ENCODE data around the gene POLR3H.
"Not testable (repeated sequence)": the region's sequence is repeated elsewhere in the genome, so short reads cannot be mapped to it uniquely, and the experiment has no call there.

Gene POLR3H

GRCh38 chr22:41578818-41579217, 34.5 kb upstream of the POLR3H start:
- Histone ChIP-seq H3K36me3 (ENCODE audit: control insufficient read depth in 5 of 5, insufficient read depth in 5 of 5, low read length in 5 of 5) (peaks cover 0 to 72% (median 62%) of the 10 kb centered on the region in 5 donors), H3K27me3 (ENCODE audit: control insufficient read depth in 5 of 5, insufficient read depth in 4 of 5, low read length in 5 of 5) (no peaks in the 10 kb centered on the region), H3K27ac (ENCODE audit: low read depth, low read length) (no peak overlapping the region), H3K4me3 (ENCODE audit: low read depth in 1 of 5, low read length in 5 of 5) (no peak overlapping the region), H3K4me1 (ENCODE audit: control insufficient read depth in 5 of 5, insufficient read depth in 5 of 5, low read length in 5 of 5) (peaks cover 5 to 31% (median 21%) of the 10 kb centered on the region in 5 donors), H3K9me3 (ENCODE audit: control insufficient read depth in 5 of 5, low read length in 5 of 5) (no peaks in the 10 kb centered on the region), H3K9ac (ENCODE audit: low read length in 5 of 5) (no peak overlapping the region)

GRCh38 chr22:41578114-41578513, 33.8 kb upstream of the POLR3H start:
- H3K9ac ChIP-seq (ENCODE audit: low read length in 5 of 5): no peak overlapping the region
- no peaks in the 10 kb centered on the region for H3K9me3 ChIP-seq (ENCODE audit: control insufficient read depth in 5 of 5, low read length in 5 of 5)
- peaks cover 0 to 65% (median 56%) of the 10 kb centered on the region in 5 donors for H3K36me3 ChIP-seq (ENCODE audit: control insufficient read depth in 5 of 5, insufficient read depth in 5 of 5, low read length in 5 of 5)
- H3K4me3 ChIP-seq (ENCODE audit: low read depth in 1 of 5, low read length in 5 of 5): no peak overlapping the region
- no peak overlapping the region for H3K27ac ChIP-seq (ENCODE audit: low read depth, low read length)
- no peaks in the 10 kb centered on the region for H3K27me3 ChIP-seq (ENCODE audit: control insufficient read depth in 5 of 5, insufficient read depth in 4 of 5, low read length in 5 of 5)
- peaks cover 5 to 31% (median 22%) of the 10 kb centered on the region in 5 donors for H3K4me1 ChIP-seq (ENCODE audit: control insufficient read depth in 5 of 5, insufficient read depth in 5 of 5, low read length in 5 of 5)

GRCh38 chr22:41576877-41577276, 32.6 kb upstream of the POLR3H start:
- H3K9ac ChIP-seq (ENCODE audit: low read length in 5 of 5): no peak overlapping the region
- no peaks in the 10 kb centered on the region for H3K9me3 ChIP-seq (ENCODE audit: control insufficient read depth in 5 of 5, low read length in 5 of 5)
- peaks cover 5 to 31% (median 22%) of the 10 kb centered on the region in 5 donors for H3K4me1 ChIP-seq (ENCODE audit: control insufficient read depth in 5 of 5, insufficient read depth in 5 of 5, low read length in 5 of 5)
- H3K27me3 ChIP-seq (ENCODE audit: control insufficient read depth in 5 of 5, insufficient read depth in 4 of 5, low read length in 5 of 5): no peaks in the 10 kb centered on the region
- H3K36me3 ChIP-seq (ENCODE audit: control insufficient read depth in 5 of 5, insufficient read depth in 5 of 5, low read length in 5 of 5): peaks cover 0 to 53% (median 45%) of the 10 kb centered on the region in 5 donors
- H3K27ac ChIP-seq (ENCODE audit: low read depth, low read length): no peak overlapping the region
- H3K4me3 ChIP-seq (ENCODE audit: low read depth in 1 of 5, low read length in 5 of 5): no peak overlapping the region

- no peak overlapping the region for H3K4me3 ChIP-seq (ENCODE audit: low read depth in 1 of 5, low read length in 5 of 5)
- H3K36me3 ChIP-seq (ENCODE audit: control insufficient read depth in 5 of 5, insufficient read depth in 5 of 5, low read length in 5 of 5): peaks cover 0 to 47% (median 41%) of the 10 kb centered on the region in 5 donors
- H3K27ac ChIP-seq (ENCODE audit: low read depth, low read length): peak overlapping the region; percentile 30
- H3K9ac ChIP-seq (ENCODE audit: low read length in 5 of 5): no peak overlapping the region
- H3K4me1 ChIP-seq (ENCODE audit: control insufficient read depth in 5 of 5, insufficient read depth in 5 of 5, low read length in 5 of 5): peaks cover 5 to 31% (median 22%) of the 10 kb centered on the region in 5 donors
- no peaks in the 10 kb centered on the region for H3K9me3 ChIP-seq (ENCODE audit: control insufficient read depth in 5 of 5, low read length in 5 of 5)
- H3K27me3 ChIP-seq (ENCODE audit: control insufficient read depth in 5 of 5, insufficient read depth in 4 of 5, low read length in 5 of 5): no peaks in the 10 kb centered on the region
Observed at GRCh38 chr22:41575533-41575932, 31.3 kb upstream of the POLR3H start.

GRCh38 chr22:41574847-41575381, 30.6 kb upstream of the POLR3H start:
- Histone ChIP-seq H3K27me3 (ENCODE audit: control insufficient read depth in 5 of 5, insufficient read depth in 4 of 5, low read length in 5 of 5) (no peaks in the 10 kb centered on the region), H3K4me3 (ENCODE audit: low read depth in 1 of 5, low read length in 5 of 5) (peak overlapping the region in 4 of 5 donors; percentile 27 to 49 (median 36)), H3K9ac (ENCODE audit: low read length in 5 of 5) (peak overlapping the region in 2 of 5 donors; percentile 33 to 68), H3K36me3 (ENCODE audit: control insufficient read depth in 5 of 5, insufficient read depth in 5 of 5, low read length in 5 of 5) (peaks cover 0 to 41% (median 36%) of the 10 kb centered on the region in 5 donors), H3K4me1 (ENCODE audit: control insufficient read depth in 5 of 5, insufficient read depth in 5 of 5, low read length in 5 of 5) (peaks cover 5 to 31% (median 22%) of the 10 kb centered on the region in 5 donors), H3K27ac (ENCODE audit: low read depth, low read length) (peak overlapping the region; percentile 37), H3K9me3 (ENCODE audit: control insufficient read depth in 5 of 5, low read length in 5 of 5) (no peaks in the 10 kb centered on the region)

- Histone ChIP-seq H3K4me1 (ENCODE audit: control insufficient read depth in 5 of 5, insufficient read depth in 5 of 5, low read length in 5 of 5) (peaks cover 5 to 31% (median 22%) of the 10 kb centered on the region in 5 donors), H3K36me3 (ENCODE audit: control insufficient read depth in 5 of 5, insufficient read depth in 5 of 5, low read length in 5 of 5) (peaks cover 0 to 29% (median 25%) of the 10 kb centered on the region in 5 donors), H3K4me3 (ENCODE audit: low read depth in 1 of 5, low read length in 5 of 5) (no peak overlapping the region), H3K27me3 (ENCODE audit: control insufficient read depth in 5 of 5, insufficient read depth in 4 of 5, low read length in 5 of 5) (no peaks in the 10 kb centered on the region), H3K9me3 (ENCODE audit: control insufficient read depth in 5 of 5, low read length in 5 of 5) (no peaks in the 10 kb centered on the region), H3K9ac (ENCODE audit: low read length in 5 of 5) (no peak overlapping the region), H3K27ac (ENCODE audit: low read depth, low read length) (no peak overlapping the region)
Observed at GRCh38 chr22:41573677-41574076, 29.4 kb upstream of the POLR3H start.

- Histone ChIP-seq H3K4me1 (ENCODE audit: control insufficient read depth in 5 of 5, insufficient read depth in 5 of 5, low read length in 5 of 5) (peaks cover 5 to 32% (median 22%) of the 10 kb centered on the region in 5 donors), H3K36me3 (ENCODE audit: control insufficient read depth in 5 of 5, insufficient read depth in 5 of 5, low read length in 5 of 5) (peaks cover 0 to 15% (median 13%) of the 10 kb centered on the region in 5 donors)
- H3K4me3 ChIP-seq (ENCODE audit: low read depth in 1 of 5, low read length in 5 of 5); H3K27ac ChIP-seq (ENCODE audit: low read depth, low read length); H3K27me3 ChIP-seq (ENCODE audit: control insufficient read depth in 5 of 5, insufficient read depth in 4 of 5, low read length in 5 of 5); H3K9ac ChIP-seq (ENCODE audit: low read length in 5 of 5); H3K9me3 ChIP-seq (ENCODE audit: control insufficient read depth in 5 of 5, low read length in 5 of 5): not testable (repeated sequence)
Observed at GRCh38 chr22:41572305-41572704, 28.0 kb upstream of the POLR3H start.

GRCh38 chr22:41571786-41572185, 27.5 kb upstream of the POLR3H start:
- Histone ChIP-seq H3K9me3 (ENCODE audit: control insufficient read depth in 5 of 5, low read length in 5 of 5) (no peaks in the 10 kb centered on the region), H3K4me1 (ENCODE audit: control insufficient read depth in 5 of 5, insufficient read depth in 5 of 5, low read length in 5 of 5) (peaks cover 5 to 33% (median 22%) of the 10 kb centered on the region in 5 donors), H3K4me3 (ENCODE audit: low read depth in 1 of 5, low read length in 5 of 5) (no peak overlapping the region), H3K9ac (ENCODE audit: low read length in 5 of 5) (no peak overlapping the region), H3K27me3 (ENCODE audit: control insufficient read depth in 5 of 5, insufficient read depth in 4 of 5, low read length in 5 of 5) (no peaks in the 10 kb centered on the region), H3K36me3 (ENCODE audit: control insufficient read depth in 5 of 5, insufficient read depth in 5 of 5, low read length in 5 of 5) (peaks cover 0 to 10% (median 8%) of the 10 kb centered on the region in 5 donors), H3K27ac (ENCODE audit: low read depth, low read length) (no peak overlapping the region)

GRCh38 chr22:41570221-41570620, 26.0 kb upstream of the POLR3H start:
- Histone ChIP-seq H3K4me3 (ENCODE audit: low read depth in 1 of 5, low read length in 5 of 5) (no peak overlapping the region), H3K27ac (ENCODE audit: low read depth, low read length) (no peak overlapping the region), H3K9ac (ENCODE audit: low read length in 5 of 5) (no peak overlapping the region)

GRCh38 chr22:41568811-41569210, 24.5 kb upstream of the POLR3H start:
- peaks cover 0 to 11% (median 6%) of the 10 kb centered on the region in 5 donors for H3K4me1 ChIP-seq (ENCODE audit: control insufficient read depth in 5 of 5, insufficient read depth in 5 of 5, low read length in 5 of 5)
- H3K27ac ChIP-seq (ENCODE audit: low read depth, low read length): no peak overlapping the region
- H3K27me3 ChIP-seq (ENCODE audit: control insufficient read depth in 5 of 5, insufficient read depth in 4 of 5, low read length in 5 of 5): no peaks in the 10 kb centered on the region
- H3K9me3 ChIP-seq (ENCODE audit: control insufficient read depth in 5 of 5, low read length in 5 of 5): no peaks in the 10 kb centered on the region
- H3K4me3 ChIP-seq (ENCODE audit: low read depth in 1 of 5, low read length in 5 of 5): no peak overlapping the region
- H3K9ac ChIP-seq (ENCODE audit: low read length in 5 of 5): no peak overlapping the region
- H3K36me3 ChIP-seq (ENCODE audit: control insufficient read depth in 5 of 5, insufficient read depth in 5 of 5, low read length in 5 of 5): no peaks in the 10 kb centered on the region

More at GRCh38 chr22:41570221-41570620, 26.0 kb upstream of the POLR3H start:
- H3K27me3 ChIP-seq (ENCODE audit: control insufficient read depth in 5 of 5, insufficient read depth in 4 of 5, low read length in 5 of 5): no peaks in the 10 kb centered on the region
- H3K4me1 ChIP-seq (ENCODE audit: control insufficient read depth in 5 of 5, insufficient read depth in 5 of 5, low read length in 5 of 5): peaks cover 5 to 23% (median 15%) of the 10 kb centered on the region in 5 donors
- H3K36me3 ChIP-seq (ENCODE audit: control insufficient read depth in 5 of 5, insufficient read depth in 5 of 5, low read length in 5 of 5): no peaks in the 10 kb centered on the region
- H3K9me3 ChIP-seq (ENCODE audit: control insufficient read depth in 5 of 5, low read length in 5 of 5): no peaks in the 10 kb centered on the region

All from subcutaneous abdominal adipose tissue (tissue), 5 donors.